Hepatocyte (in vitro differentiated cells): ENCODE measurements around the gene KRTCAP3. TPM values are rescaled to one million over a fixed set of nuclear protein-coding genes. Genes with fewer than 3 reads are reported as not detected.

ENCODE experiments used
- DNase-seq: peaks from one replicate; pipeline ENCODE4 v3.0.0-alpha.2; 2016; ENCODE audit warnings: low spot score
- H2AFZ ChIP-seq: fragments of 200-600 bp; sonication (generic); 2 replicates; pipeline ENCODE4 v1.6.0; 2016; ENCODE audit warnings: antibody characterized with exemption, mild to moderate bottlenecking
- H3K27ac ChIP-seq: fragments of 200-600 bp; sonication (generic); 2 replicates; pipeline ENCODE4 v1.5.1; 2016; ENCODE audit warnings: mild to moderate bottlenecking
- H3K27me3 ChIP-seq: fragments of 200-600 bp; sonication (generic); 2 replicates; pipeline ENCODE4 v1.6.1; 2016
- H3K36me3 ChIP-seq: fragments of 200-600 bp; sonication (generic); replicated peaks from 2 replicates; pipeline ENCODE4 v1.5.1; 2016; ENCODE audit warnings: low read depth; ENCODE audit not compliant: insufficient read depth
- H3K4me1 ChIP-seq: fragments of 200-600 bp; sonication (generic); 2 replicates; pipeline ENCODE4 v1.5.1; 2016; ENCODE audit warnings: mild to moderate bottlenecking, moderate library complexity; ENCODE audit not compliant: insufficient read depth
- H3K4me2 ChIP-seq: fragments of 200-600 bp; sonication (generic); 2 replicates; pipeline ENCODE4 v1.6.0; 2016
- H3K4me3 ChIP-seq: fragments of 200-600 bp; sonication (generic); 2 replicates; pipeline ENCODE4 v1.5.1; 2016; ENCODE audit warnings: mild to moderate bottlenecking
- H3K79me2 ChIP-seq: fragments of 200-600 bp; sonication (generic); 2 replicates; pipeline ENCODE4 v1.6.0; 2017; ENCODE audit warnings: mild to moderate bottlenecking
- H3K9me2 ChIP-seq: fragments of 200-600 bp; sonication (generic); replicated peaks from 2 replicates; pipeline ENCODE4 v1.6.0; 2017; ENCODE audit warnings: mild to moderate bottlenecking; ENCODE audit not compliant: insufficient read depth
- H3K9me3 ChIP-seq: fragments of 200-600 bp; sonication (generic); 2 replicates; pipeline ENCODE4 v1.5.1; 2016; ENCODE audit warnings: low read depth, mild to moderate bottlenecking
- H4K20me1 ChIP-seq: fragments of 200-600 bp; sonication (generic); 2 replicates; pipeline ENCODE4 v1.6.0; 2016; ENCODE audit warnings: mild to moderate bottlenecking; ENCODE audit not compliant: insufficient read depth, poor library complexity, severe bottlenecking
- CTCF ChIP-seq: fragments of 200-600 bp; sonication (generic); IDR thresholded peaks from 2 replicates; pipeline ENCODE4 v1.5.1; 2016; ENCODE audit warnings: antibody characterized with exemption, mild to moderate bottlenecking; ENCODE audit not compliant: poor library complexity
- EZH2 ChIP-seq: fragments of 200-600 bp; sonication (generic); IDR thresholded peaks from 2 replicates; pipeline ENCODE4 v1.6.1; 2016; ENCODE audit warnings: antibody characterized with exemption, mild to moderate bottlenecking, borderline replicate concordance
- EZH2phosphoT487 ChIP-seq: fragments of 200-600 bp; sonication (generic); IDR thresholded peaks from one replicate; pipeline ENCODE4 v1.6.1; 2018; ENCODE audit warnings: antibody characterized with exemption, mild to moderate bottlenecking, low read depth, moderate library complexity; ENCODE audit not compliant: unreplicated experiment, severe bottlenecking
- WGBS: methylation state at CpG from one replicate; pipeline ENCODE4 v1.1.6; 2016; ENCODE audit warnings: low lambda C conversion rate; ENCODE audit errors: missing lambda C conversion rate; 5-methylcytosine and 5-hydroxymethylcytosine counted together
- polyA plus RNA-seq: library from polyadenylated mRNA; unstranded; fragments of >200 nt; fragmentation: Nextera tagmentation; extraction: Ambion mirVana; gene quantifications from 2 replicates; pipeline ENCODE4 v1.2.1, GENCODE V29; 2016
- total RNA-seq: library from RNA; depleted of rRNA; stranded (reverse); fragments of >200 nt; gene quantifications from 2 replicates; pipeline ENCODE4 v1.2.3, GENCODE V29; 2014

Gene KRTCAP3
- total and polyA plus RNA-seq, 2 experiments from 2014 or later: 19.3 to 23.3 TPM

- Histone ChIP-seq H3K79me2 (no peaks in the 10 kb centered on the region), H3K9me3 (no peaks in the 10 kb centered on the region), H3K36me3 (no peaks in the 10 kb centered on the region), H3K4me2 (no peak overlapping the region), H3K4me1 (no peaks in the 10 kb centered on the region), H3K4me3 (no peak overlapping the region), H2AFZ (no peak overlapping the region), H3K27ac (no peak overlapping the region), H4K20me1 (no peaks in the 10 kb centered on the region), H3K27me3 (no peaks in the 10 kb centered on the region), H3K9me2 (no peaks in the 10 kb centered on the region)
- TF ChIP-seq EZH2phosphoT487 (no peak), EZH2 (no peak), CTCF (no peak)
- 83% methylated on average over 3 of the region's 3 CpGs for WGBS
- DNase-seq: no peak
Observed at GRCh38 chr2:27448381-27448780, 6.2 kb downstream of the KRTCAP3 start.

GRCh38 chr2:27451095-27451494 is 8.9 kb downstream of the KRTCAP3 start:
- no peak overlapping the region for H3K4me3 ChIP-seq
- no peaks in the 10 kb centered on the region for H3K79me2 ChIP-seq
- H3K9me3 ChIP-seq: no peaks in the 10 kb centered on the region
- H2AFZ ChIP-seq: no peak overlapping the region
- no peaks in the 10 kb centered on the region for H3K27me3 ChIP-seq
- no peaks in the 10 kb centered on the region for H3K9me2 ChIP-seq
- 100% methylated on average over 1 of the region's 1 CpG for WGBS
- no peaks in the 10 kb centered on the region for H3K36me3 ChIP-seq
- no peaks in the 10 kb centered on the region for H3K4me1 ChIP-seq
- no peak overlapping the region for H3K4me2 ChIP-seq
- no peak for TF ChIP-seq CTCF
- no peaks in the 10 kb centered on the region for H4K20me1 ChIP-seq
- DNase-seq: no peak
- H3K27ac ChIP-seq: no peak overlapping the region

GRCh38 chr2:27453968-27454367 is 11.8 kb downstream of the KRTCAP3 start:
- no peaks in the 10 kb centered on the region for H3K9me3 ChIP-seq
- H3K9me2 ChIP-seq: no peaks in the 10 kb centered on the region
- no peaks in the 10 kb centered on the region for H3K79me2 ChIP-seq
- H3K4me3 ChIP-seq: no peak overlapping the region
- 91% methylated on average over 7 of the region's 7 CpGs for WGBS
- H3K27me3 ChIP-seq: no peaks in the 10 kb centered on the region
- no peak overlapping the region for H3K27ac ChIP-seq
- no peaks in the 10 kb centered on the region for H3K36me3 ChIP-seq
- no peaks in the 10 kb centered on the region for H4K20me1 ChIP-seq
- H3K4me1 ChIP-seq: no peaks in the 10 kb centered on the region
- no peak for DNase-seq
- no peak overlapping the region for H2AFZ ChIP-seq
- TF ChIP-seq CTCF: no peak
- H3K4me2 ChIP-seq: no peak overlapping the region

GRCh38 chr2:27461118-27461517 is 18.9 kb downstream of the KRTCAP3 start:
- Histone ChIP-seq H3K79me2 (no peaks in the 10 kb centered on the region), H2AFZ (no peak overlapping the region), H3K9me2 (no peaks in the 10 kb centered on the region), H3K4me1 (no peaks in the 10 kb centered on the region), H3K4me2 (no peak overlapping the region), H3K9me3 (no peaks in the 10 kb centered on the region), H4K20me1 (no peaks in the 10 kb centered on the region), H3K36me3 (no peaks in the 10 kb centered on the region), H3K4me3 (no peak overlapping the region), H3K27me3 (no peaks in the 10 kb centered on the region), H3K27ac (no peak overlapping the region)
- TF ChIP-seq CTCF (no peak), EZH2 (no peak), EZH2phosphoT487 (no peak)
- no peak for DNase-seq
- 90% methylated on average over 8 of the region's 8 CpGs for WGBS
